H9 (cell line): ENCODE data around the gene L1CAM. TPM values are rescaled to one million over a fixed set of nuclear protein-coding genes. Genes with fewer than 3 reads are reported as not detected.

Experiments
- DNase-seq: peaks from one replicate; pipeline ENCODE4 v3.0.0-alpha.2; 2017
- H2AFZ ChIP-seq: one replicate; pipeline ENCODE4 v1.6.1; 2013; ENCODE audit warnings: mild to moderate bottlenecking, low read length, control low read depth, moderate library complexity
- H2AK5ac ChIP-seq: 2 replicates; pipeline ENCODE4 v1.6.1; 2013; ENCODE audit warnings: low read length, control low read depth, mixed read lengths; ENCODE audit not compliant: insufficient read length
- H2BK120ac ChIP-seq: one replicate; pipeline ENCODE4 v1.6.1; 2013; ENCODE audit warnings: low read depth, mild to moderate bottlenecking, low read length, control low read depth, inconsistent platforms; ENCODE audit not compliant: poor library complexity, severe bottlenecking
- H2BK12ac ChIP-seq: 2 replicates; pipeline ENCODE4 v1.6.1; 2013; ENCODE audit warnings: low read length, control low read depth, mixed read lengths, low read depth; ENCODE audit not compliant: insufficient read length
- H2BK15ac ChIP-seq: 2 replicates; pipeline ENCODE4 v1.6.1; 2013; ENCODE audit warnings: low read depth, low read length, control low read depth
- H2BK20ac ChIP-seq: one replicate; pipeline ENCODE4 v1.6.1; 2013; ENCODE audit warnings: low read depth, mild to moderate bottlenecking, low read length, control low read depth, inconsistent platforms; ENCODE audit not compliant: poor library complexity, severe bottlenecking
- H2BK5ac ChIP-seq: 2 replicates; pipeline ENCODE4 v1.6.1; 2013; ENCODE audit warnings: low read length, control low read depth, mixed read lengths; ENCODE audit not compliant: insufficient read length
- H3K14ac ChIP-seq: 2 replicates; pipeline ENCODE4 v1.6.1; 2013; ENCODE audit warnings: low read length, control low read depth; ENCODE audit not compliant: insufficient read depth
- H3K18ac ChIP-seq: 2 replicates; pipeline ENCODE4 v1.6.1; 2013; ENCODE audit warnings: low read depth, mild to moderate bottlenecking, mixed read lengths, low read length, control low read depth; ENCODE audit not compliant: insufficient read length
- H3K23ac ChIP-seq: 2 replicates; pipeline ENCODE4 v1.6.1; 2013; ENCODE audit warnings: low read length, control low read depth, mixed read lengths, low read depth; ENCODE audit not compliant: insufficient read length
- H3K23me2 ChIP-seq: 2 replicates; pipeline ENCODE4 v1.6.1; 2013; ENCODE audit warnings: low read depth, mild to moderate bottlenecking, mixed read lengths, low read length, control low read depth; ENCODE audit not compliant: insufficient read length, poor library complexity, severe bottlenecking
- H3K27ac ChIP-seq: 2 replicates; pipeline ENCODE4 v1.5.1; 2013; ENCODE audit warnings: low read length, control low read depth, mixed read lengths, low read depth; ENCODE audit not compliant: insufficient read length
- H3K27me3 ChIP-seq: 2 replicates; pipeline ENCODE4 v1.6.1; 2013; ENCODE audit warnings: low read length, control low read depth, inconsistent platforms; ENCODE audit not compliant: insufficient read depth
- H3K4ac ChIP-seq: 2 replicates; pipeline ENCODE4 v1.6.1; 2013; ENCODE audit warnings: low read depth, mild to moderate bottlenecking, control low read depth, inconsistent platforms, low read length, moderate library complexity
- H3K4me1 ChIP-seq: 2 replicates; pipeline ENCODE4 v1.6.1; 2013; ENCODE audit warnings: low read length, control low read depth, inconsistent platforms; ENCODE audit not compliant: insufficient read depth
- H3K4me2 ChIP-seq: 2 replicates; pipeline ENCODE4 v1.6.1; 2013; ENCODE audit warnings: low read length, control low read depth, mixed read lengths; ENCODE audit not compliant: insufficient read length, insufficient read depth
- H3K56ac ChIP-seq: 2 replicates; pipeline ENCODE4 v1.6.1; 2013; ENCODE audit warnings: low read depth, mild to moderate bottlenecking, mixed read lengths, low read length, control low read depth; ENCODE audit not compliant: insufficient read length
- H3K79me1 ChIP-seq: 2 replicates; pipeline ENCODE4 v1.6.1; 2013; ENCODE audit warnings: low read depth, mild to moderate bottlenecking, moderate library complexity, low read length, control low read depth, inconsistent platforms; ENCODE audit not compliant: insufficient read depth, poor library complexity, severe bottlenecking
- H3K79me2 ChIP-seq: 2 replicates; pipeline ENCODE4 v1.6.1; 2013; ENCODE audit warnings: low read length, control low read depth, inconsistent platforms; ENCODE audit not compliant: insufficient read depth
- H3K9ac ChIP-seq: 2 replicates; pipeline ENCODE4 v1.6.1; 2013; ENCODE audit warnings: low read length, control low read depth, mixed read lengths; ENCODE audit not compliant: insufficient read length; ENCODE audit errors: extremely low read depth
- H3K9me3 ChIP-seq: one replicate; pipeline ENCODE4 v1.6.1; 2013; ENCODE audit warnings: low read depth, low read length, inconsistent platforms; ENCODE audit not compliant: control insufficient read depth
- H3T11ph ChIP-seq: one replicate; pipeline ENCODE4 v1.6.1; 2013; ENCODE audit warnings: mild to moderate bottlenecking, low read length, control low read depth, inconsistent platforms
- H4K20me1 ChIP-seq: one replicate; pipeline ENCODE4 v1.6.1; 2013; ENCODE audit not compliant: control insufficient read depth, insufficient read length, insufficient read depth
- H4K5ac ChIP-seq: 2 replicates; pipeline ENCODE4 v1.6.1; 2013; ENCODE audit warnings: low read depth, mild to moderate bottlenecking, mixed read lengths, low read length, control low read depth; ENCODE audit not compliant: insufficient read length
- H4K8ac ChIP-seq: replicated peaks from 2 replicates; pipeline ENCODE4 v1.6.1; 2013; ENCODE audit warnings: low read length, control low read depth, mixed read lengths, low read depth; ENCODE audit not compliant: insufficient read length
- H4K91ac ChIP-seq: 2 replicates; pipeline ENCODE4 v1.6.1; 2013; ENCODE audit warnings: low read depth, mild to moderate bottlenecking, moderate library complexity, mixed read lengths, low read length, control low read depth; ENCODE audit not compliant: insufficient read length
- H3K27ac Mint-ChIP-seq, 3 experiments: 2 replicates in 2 of 3; 3 replicates in 1 of 3; pipeline ENCODE4 v1.8.0; 2020 to 2021; ENCODE audit warnings: mixed read lengths in 3 of 3, mild to moderate bottlenecking in 1 of 3, moderate library complexity in 1 of 3
- H3K27me3 Mint-ChIP-seq: 2 replicates; pipeline ENCODE4 v1.8.0; 2021; ENCODE audit warnings: low read depth, mild to moderate bottlenecking, moderate library complexity, mixed read lengths
- H3K36me3 Mint-ChIP-seq, 3 experiments: 2 replicates in 2 of 3; 3 replicates in 1 of 3; pipeline ENCODE4 v1.8.0; 2020 to 2021; ENCODE audit warnings: low read depth in 3 of 3, mixed read lengths in 3 of 3; ENCODE audit not compliant: insufficient read depth in 1 of 3
- H3K4me1 Mint-ChIP-seq, 2 experiments: 2 replicates each; pipeline ENCODE4 v1.8.0; 2020; ENCODE audit warnings: mixed read lengths in 2 of 2
- H3K4me3 Mint-ChIP-seq, 2 experiments: 2 replicates in 1 of 2; 3 replicates in 1 of 2; pipeline ENCODE4 v1.8.0; 2020 to 2021; ENCODE audit warnings: mild to moderate bottlenecking in 2 of 2, mixed read lengths in 2 of 2, moderate library complexity in 1 of 2
- H3K9me3 Mint-ChIP-seq, 2 experiments: 2 replicates in 1 of 2; 3 replicates in 1 of 2; pipeline ENCODE4 v1.8.0; 2020; ENCODE audit warnings: mild to moderate bottlenecking in 2 of 2, mixed read lengths in 2 of 2, moderate library complexity in 1 of 2
- CTCF ChIP-seq: fragments of 200-600 bp; sonication (generic); conservative IDR thresholded peaks from 3 replicates; pipeline ENCODE4 v1.8.0; 2021; ENCODE audit warnings: antibody characterized with exemption, mild to moderate bottlenecking
- WGBS: extraction: QIAGEN DNeasy Blood & Tissue Kit; methylation state at CpG from one replicate; pipeline ENCODE4 v1.1.7; 2013; ENCODE audit warnings: missing lambda C conversion rate, low lambda C conversion rate, mixed read lengths; ENCODE audit not compliant: insufficient read length; ENCODE audit errors: extremely low coverage; 5-methylcytosine and 5-hydroxymethylcytosine counted together
- total RNA-seq: library from RNA; stranded (reverse); gene quantifications from 2 replicates; pipeline ENCODE4 v1.2.1, GENCODE V29; 2021

L1CAM gene
- total RNA-seq, 1 experiment from 2014 or later = 22.7 TPM

- no peak within 1 kb of the TSS; a peak in 1 of 5 replicates for H3K4me3 Mint-ChIP-seq
- no CpG with 5 or more reads among the region's 26 CpGs for WGBS
- peak; percentile 44 for DNase-seq
- H3K23me2 ChIP-seq = no peaks in the 10 kb centered on the region
- no peak within 1 kb of the TSS for H3T11ph ChIP-seq
- H3K23ac ChIP-seq = no peak within 1 kb of the TSS
- peaks cover 11% of the 10 kb centered on the region for H3K9me3 ChIP-seq
- H3K27ac ChIP-seq = no peak within 1 kb of the TSS
- H2BK15ac ChIP-seq = no peak within 1 kb of the TSS
- H3K4me1 ChIP-seq = no peaks in the 10 kb centered on the region
- H3K18ac ChIP-seq = peak within 1 kb of the TSS; percentile 77
- no peaks in the 10 kb centered on the region for H3K79me1 ChIP-seq
- H2AK5ac ChIP-seq = no peak within 1 kb of the TSS
- H4K20me1 ChIP-seq = no peaks in the 10 kb centered on the region
- H2BK120ac ChIP-seq = no peak within 1 kb of the TSS
- peaks cover 4 to 18% (median 4%) of the 10 kb centered on the region in 3 experiments; a peak in 5 of 7 replicates for H3K36me3 Mint-ChIP-seq
- H2BK5ac ChIP-seq = no peak within 1 kb of the TSS
- H3K56ac ChIP-seq = no peak within 1 kb of the TSS
- no peak for TF ChIP-seq CTCF
- no peak within 1 kb of the TSS for H3K4me2 ChIP-seq
- H3K14ac ChIP-seq = 0 out of 2 replicates have a peak within 1 kb of the TSS, but pooled peaks have one; percentile 6
- no peak within 1 kb of the TSS for H2BK12ac ChIP-seq
- H3K27me3 Mint-ChIP-seq = no peaks in the 10 kb centered on the region; the same call in 1 of the 2 replicates
- H4K8ac ChIP-seq = no peak within 1 kb of the TSS
- H2BK20ac ChIP-seq = no peak within 1 kb of the TSS
- H2AFZ ChIP-seq = no peak within 1 kb of the TSS
- H3K4me1 Mint-ChIP-seq = peaks cover 5 to 24% of the 10 kb centered on the region in 2 experiments
- no peak within 1 kb of the TSS for H3K9ac ChIP-seq
- H3K9me3 Mint-ChIP-seq = peaks cover 61 to 67% of the 10 kb centered on the region in 2 experiments
- H3K27me3 ChIP-seq = no peaks in the 10 kb centered on the region
- no peak within 1 kb of the TSS; a peak in 1 of 7 replicates for H3K27ac Mint-ChIP-seq
- no peak within 1 kb of the TSS for H4K91ac ChIP-seq
- H4K5ac ChIP-seq = no peak within 1 kb of the TSS
- no peaks in the 10 kb centered on the region for H3K79me2 ChIP-seq
- H3K4ac ChIP-seq = no peak within 1 kb of the TSS
These were observed 18.3 kb upstream of the L1CAM start, which contains the start of gene AVPR2 for GRCh38 chrX:153903991-153904957. TSS of gene AVPR2 (plus strand) at chrX:153904673. CDS start at chrX:153905146, 473 bp downstream.
